HTR-8/SVneo (cell line): Measurements from ENCODE around the gene DPYSL5.
A peak's percentile ranks its signal among the peaks of the same experiment; 100 is the strongest.
"Not testable (repeated sequence)": the region's sequence is repeated elsewhere in the genome, so short reads cannot be mapped to it uniquely, and the experiment has no call there.

Experiments used
- DNase-seq: peaks from one replicate; pipeline ENCODE4 v3.0.0; 2011; ENCODE audit warnings: low spot score, mixed read lengths; ENCODE audit not compliant: insufficient read length
- FAIRE-seq: peaks from 2 replicates; lab custom pipeline; 2011; peaks lifted over from hg19 to GRCh38; lab: Jason Lieb, UNC

DPYSL5 gene

GRCh38 chr2:26917135-26917836 is 69.4 kb downstream of the DPYSL5 start:
- FAIRE-seq (no peak), DNase-seq (no peak)

- no peak for DNase-seq
- no peak for FAIRE-seq
These were observed 73.4 kb downstream of the DPYSL5 start for GRCh38 chr2:26921323-26921722.

- no peak for FAIRE-seq
- DNase-seq, result peak; percentile 57
These were observed 74.7 kb downstream of the DPYSL5 start for GRCh38 chr2:26922405-26923188.

- FAIRE-seq, DNase-seq: not testable (repeated sequence)
These were observed 75.2 kb downstream of the DPYSL5 start for GRCh38 chr2:26923189-26923466.

GRCh38 chr2:26924731-26925099 is 76.8 kb downstream of the DPYSL5 start:
- DNase-seq, result no peak
- no peak for FAIRE-seq

GRCh38 chr2:26925100-26925791 is 77.3 kb downstream of the DPYSL5 start:
- DNase-seq (peak; percentile 7), FAIRE-seq (no peak)

- FAIRE-seq (no peak), DNase-seq (no peak)
These were observed 79.3 kb downstream of the DPYSL5 start for GRCh38 chr2:26927221-26927620.

GRCh38 chr2:26932974-26933373 is 85.0 kb downstream of the DPYSL5 start:
- FAIRE-seq, result no peak

GRCh38 chr2:26933431-26934334 is 85.8 kb downstream of the DPYSL5 start:
- no peak for DNase-seq
- no peak for FAIRE-seq

More at GRCh38 chr2:26932974-26933373, 85.0 kb downstream of the DPYSL5 start:
- DNase-seq, result no peak

GRCh38 chr2:26934335-26934724 is 86.4 kb downstream of the DPYSL5 start:
- DNase-seq (no peak), FAIRE-seq (no peak)

GRCh38 chr2:26934985-26935384 is 87.1 kb downstream of the DPYSL5 start:
- DNase-seq, result no peak
- FAIRE-seq, result no peak

GRCh38 chr2:26936855-26937254 is 88.9 kb downstream of the DPYSL5 start:
- no peak for FAIRE-seq
- DNase-seq, result no peak

- FAIRE-seq, result no peak
These were observed 90.6 kb downstream of the DPYSL5 start for GRCh38 chr2:26938399-26939118.

GRCh38 chr2:26940001-26940400 is 92.1 kb downstream of the DPYSL5 start:
- FAIRE-seq (no peak), DNase-seq (no peak)

More at GRCh38 chr2:26938399-26939118, 90.6 kb downstream of the DPYSL5 start:
- DNase-seq, result no peak

GRCh38 chr2:26941486-26941885 is 93.6 kb downstream of the DPYSL5 start:
- no peak for FAIRE-seq
- no peak for DNase-seq

GRCh38 chr2:26942543-26943295 is 94.8 kb downstream of the DPYSL5 start:
- FAIRE-seq (no peak), DNase-seq (peak; percentile 46)

GRCh38 chr2:26945991-26946750 is 98.2 kb downstream of the DPYSL5 start:
- FAIRE-seq (no peak), DNase-seq (no peak)
